Mucosa of rectum (tissue), 2 donors: ENCODE data around the gene ZNF280C.
"Not testable (repeated sequence)": the region's sequence is repeated elsewhere in the genome, so short reads cannot be mapped to it uniquely, and the experiment has no call there.

Source experiments
- H3K27ac ChIP-seq, 2 donors: one replicate each; pipeline ENCODE4 v1.7.0; 2013; ENCODE audit warnings: inconsistent platforms in 2 of 2, low read depth in 2 of 2, low read length in 2 of 2
- H3K27me3 ChIP-seq, 2 donors: one replicate each; pipeline ENCODE4 v1.7.0; 2013; ENCODE audit warnings: low read length in 2 of 2; ENCODE audit not compliant: control insufficient read depth in 2 of 2, insufficient read depth in 2 of 2
- H3K36me3 ChIP-seq, 2 donors: one replicate each; pipeline ENCODE4 v1.7.0; 2013; ENCODE audit warnings: low read length in 2 of 2; ENCODE audit not compliant: control insufficient read depth in 2 of 2, insufficient read depth in 2 of 2
- H3K4me1 ChIP-seq, 2 donors: one replicate each; pipeline ENCODE4 v1.7.0; 2013; ENCODE audit warnings: low read length in 2 of 2, mild to moderate bottlenecking in 1 of 2; ENCODE audit not compliant: control insufficient read depth in 2 of 2, insufficient read depth in 2 of 2
- H3K4me3 ChIP-seq, 2 donors: one replicate each; pipeline ENCODE4 v1.7.0; 2013; ENCODE audit warnings: low read length in 2 of 2
- H3K9ac ChIP-seq, 2 donors: one replicate each; pipeline ENCODE4 v1.7.0; 2013; ENCODE audit warnings: low read length in 2 of 2, low read depth in 1 of 2, mild to moderate bottlenecking in 1 of 2
- H3K9me3 ChIP-seq, 2 donors: one replicate each; pipeline ENCODE4 v1.7.0; 2013; ENCODE audit warnings: low read length in 2 of 2; ENCODE audit not compliant: control insufficient read depth in 2 of 2
- donor health status: healthy.
- donor health status: Normal muscosa, but diverticular disease.

ZNF280C gene

DNA sequence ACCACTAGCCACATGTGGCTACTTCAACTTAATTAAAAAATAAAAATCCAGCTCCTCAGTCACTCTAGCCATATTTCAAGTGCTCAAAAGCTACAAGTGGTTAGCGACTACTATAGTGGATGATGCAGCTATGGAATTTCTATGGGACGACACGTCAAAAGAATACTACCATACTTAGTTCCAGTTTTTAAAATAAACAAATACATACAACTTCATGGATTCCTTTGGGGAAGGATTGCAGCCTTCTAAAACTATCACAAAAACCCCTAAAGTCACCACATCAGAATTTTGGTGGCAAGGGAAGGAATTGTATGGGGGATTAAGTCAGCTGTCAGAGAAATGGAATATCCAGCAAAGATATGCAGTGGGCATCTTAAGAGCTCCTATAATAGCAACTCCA, 6.5 kb downstream of the ZNF280C start:
- Histone ChIP-seq H3K4me1 (no peaks in the 10 kb centered on the region), H3K4me3 (no peak overlapping the region), H3K9me3 (no peaks in the 10 kb centered on the region), H3K27ac (no peak overlapping the region), H3K27me3 (no peaks in the 10 kb centered on the region), H3K36me3 (no peaks in the 10 kb centered on the region), H3K9ac (no peak overlapping the region)

DNA sequence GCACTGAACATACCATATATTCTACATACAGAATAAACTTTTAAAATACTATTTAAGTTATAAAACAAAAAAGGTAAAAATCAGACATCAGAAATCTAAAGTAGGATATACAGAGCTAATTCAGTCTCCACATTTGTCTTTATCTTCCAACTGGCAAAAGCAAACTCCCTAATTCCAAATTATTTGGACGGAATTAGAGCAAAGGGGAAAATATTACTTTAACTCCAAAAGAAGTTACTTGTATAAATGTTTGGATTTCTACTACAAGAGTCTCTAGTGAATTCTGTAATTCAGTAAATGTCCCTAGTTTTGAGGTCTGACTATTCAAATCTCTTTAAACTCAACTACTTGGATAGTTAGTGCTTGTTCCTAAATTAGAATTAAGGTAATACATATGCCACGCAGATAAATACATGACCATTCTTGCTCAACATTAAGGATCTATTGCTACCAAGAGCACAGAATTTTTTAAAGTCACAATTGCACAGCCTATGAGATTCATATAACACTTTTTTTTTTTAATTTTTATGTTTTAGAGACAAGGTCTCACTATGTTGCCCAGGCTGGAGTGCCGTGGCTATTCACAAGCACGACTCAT, 7.3 kb downstream of the ZNF280C start:
- Histone ChIP-seq H3K36me3 (no peaks in the 10 kb centered on the region), H3K4me1 (no peaks in the 10 kb centered on the region), H3K27ac (no peak overlapping the region), H3K27me3 (no peaks in the 10 kb centered on the region), H3K9ac (no peak overlapping the region), H3K4me3 (no peak overlapping the region), H3K9me3 (no peaks in the 10 kb centered on the region)

DNA sequence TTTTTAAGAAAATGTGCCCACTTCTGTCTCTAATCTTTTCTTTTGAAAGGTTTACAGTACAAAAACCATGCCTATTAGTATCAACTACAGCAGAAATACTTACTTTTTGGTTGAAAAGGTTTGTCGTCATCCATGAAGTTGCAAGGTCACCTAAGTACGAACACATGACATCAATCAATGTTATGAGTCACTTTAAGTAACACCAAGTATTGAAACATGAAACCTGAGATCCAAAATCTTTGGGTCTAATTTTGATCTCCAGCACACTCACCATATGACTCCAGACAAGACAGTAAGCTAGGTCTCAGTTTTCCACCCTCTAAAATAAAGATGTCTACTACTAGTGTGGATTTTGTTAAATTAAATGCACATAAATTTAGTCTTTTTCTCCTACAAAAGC, 8.4 kb downstream of the ZNF280C start:
- no peaks in the 10 kb centered on the region for H3K36me3 ChIP-seq
- H3K27ac ChIP-seq, result no peak overlapping the region
- no peak overlapping the region for H3K9ac ChIP-seq
- H3K4me3 ChIP-seq, result no peak overlapping the region
- no peaks in the 10 kb centered on the region for H3K27me3 ChIP-seq
- H3K9me3 ChIP-seq, result no peaks in the 10 kb centered on the region
- H3K4me1 ChIP-seq, result no peaks in the 10 kb centered on the region

DNA sequence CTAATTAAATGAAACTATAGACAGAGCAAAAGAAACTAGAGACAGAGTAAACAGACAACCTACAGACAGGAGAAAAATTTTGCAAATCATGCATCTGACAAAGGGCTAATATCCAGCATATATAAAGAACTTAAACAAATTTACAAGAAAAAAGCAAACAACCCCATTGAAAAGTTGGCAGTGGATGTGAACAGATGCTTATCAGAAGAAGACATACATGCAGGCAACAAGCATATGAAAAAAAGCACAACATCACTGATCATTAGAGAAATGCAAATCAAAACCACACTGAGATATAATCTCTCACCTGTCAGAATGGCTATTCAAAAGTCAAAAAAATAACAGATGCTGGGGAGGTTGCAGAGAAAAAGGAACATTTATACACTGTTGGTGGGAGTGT, 14.8 kb downstream of the ZNF280C start:
- Histone ChIP-seq H3K4me1 (no peaks in the 10 kb centered on the region), H3K36me3 (no peaks in the 10 kb centered on the region), H3K27me3 (peaks cover 0 to 3% of the 10 kb centered on the region in 2 donors), H3K27ac (no peak overlapping the region), H3K4me3 (no peak overlapping the region), H3K9ac (no peak overlapping the region), H3K9me3 (no peaks in the 10 kb centered on the region)

DNA sequence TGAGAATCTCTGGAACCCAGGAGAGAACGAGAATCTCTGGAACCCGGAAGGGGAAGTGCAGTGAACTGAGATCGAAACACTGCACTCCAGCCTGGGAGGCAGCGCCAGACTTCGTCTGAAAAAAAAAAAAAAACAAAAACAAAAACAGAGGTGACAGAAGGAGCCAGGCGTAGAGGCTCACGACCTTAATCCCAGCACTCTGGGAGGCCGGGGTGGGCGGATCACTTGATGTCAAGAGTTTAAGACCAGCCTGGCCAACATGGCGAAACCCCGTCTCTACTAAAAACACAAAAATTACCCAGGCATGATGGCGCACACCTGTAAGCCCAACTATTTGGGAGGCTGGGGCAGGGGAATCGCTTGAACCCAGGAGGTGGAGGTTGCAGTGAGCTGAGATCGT, 17.0 kb downstream of the ZNF280C start:
- Histone ChIP-seq H3K9me3 (no peaks in the 10 kb centered on the region), H3K36me3 (no peaks in the 10 kb centered on the region)

DNA sequence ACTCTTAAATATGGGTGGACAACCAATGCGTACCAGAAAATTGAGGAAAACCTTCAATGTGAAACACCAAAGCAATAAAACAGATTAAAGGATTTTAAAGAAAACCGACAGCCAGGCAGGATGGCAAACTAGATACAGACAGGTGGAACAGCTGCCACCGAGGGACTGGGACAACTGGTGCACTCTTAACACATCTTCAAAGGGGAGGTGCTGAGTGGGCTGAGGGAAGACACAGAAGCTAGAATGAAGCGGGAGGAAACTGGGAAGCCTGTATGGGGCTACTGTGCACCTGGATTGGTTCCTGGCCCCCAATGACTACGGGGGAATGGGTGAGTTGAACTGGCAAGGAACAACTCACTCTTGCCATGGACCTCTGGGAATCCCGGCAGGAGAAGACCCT, 20.7 kb downstream of the ZNF280C start:
- H3K9me3 ChIP-seq, result no peaks in the 10 kb centered on the region
- H3K36me3 ChIP-seq, result no peaks in the 10 kb centered on the region
- H3K27me3 ChIP-seq, result peaks cover 0 to 3% of the 10 kb centered on the region in 2 donors
- no peak overlapping the region for H3K27ac ChIP-seq
- H3K4me3 ChIP-seq, result no peak overlapping the region
- no peak overlapping the region for H3K9ac ChIP-seq
- no peaks in the 10 kb centered on the region for H3K4me1 ChIP-seq

More for the DNA sequence above, 17.0 kb downstream of the ZNF280C start:
- Histone ChIP-seq H3K4me3 (no peak overlapping the region), H3K27me3 (peaks cover 0 to 3% of the 10 kb centered on the region in 2 donors), H3K27ac (no peak overlapping the region), H3K4me1 (no peaks in the 10 kb centered on the region), H3K9ac (no peak overlapping the region)

DNA sequence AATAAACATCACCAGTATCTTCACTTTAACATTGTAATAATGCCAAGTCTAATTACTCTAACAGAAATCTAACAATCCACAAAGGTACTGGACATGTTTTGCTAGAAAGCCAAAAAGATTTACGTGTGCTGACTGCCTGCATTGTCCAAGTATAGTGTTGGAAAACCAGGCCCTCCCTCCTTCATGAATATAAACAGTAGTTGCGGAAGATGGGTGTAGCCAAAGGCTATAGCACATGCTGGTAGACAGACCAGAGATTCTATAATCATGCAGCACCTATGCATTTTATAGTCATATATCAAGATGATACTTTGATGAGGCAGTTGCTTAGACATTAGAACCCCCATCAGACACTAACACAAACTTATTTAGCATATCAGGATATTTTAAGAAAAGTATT, 22.6 kb downstream of the ZNF280C start:
- Histone ChIP-seq H3K27me3 (peaks cover 0 to 3% of the 10 kb centered on the region in 2 donors), H3K9ac (no peak overlapping the region), H3K27ac (no peak overlapping the region), H3K9me3 (no peaks in the 10 kb centered on the region), H3K36me3 (peaks cover 0 to 4% of the 10 kb centered on the region in 2 donors), H3K4me1 (no peaks in the 10 kb centered on the region), H3K4me3 (no peak overlapping the region)

DNA sequence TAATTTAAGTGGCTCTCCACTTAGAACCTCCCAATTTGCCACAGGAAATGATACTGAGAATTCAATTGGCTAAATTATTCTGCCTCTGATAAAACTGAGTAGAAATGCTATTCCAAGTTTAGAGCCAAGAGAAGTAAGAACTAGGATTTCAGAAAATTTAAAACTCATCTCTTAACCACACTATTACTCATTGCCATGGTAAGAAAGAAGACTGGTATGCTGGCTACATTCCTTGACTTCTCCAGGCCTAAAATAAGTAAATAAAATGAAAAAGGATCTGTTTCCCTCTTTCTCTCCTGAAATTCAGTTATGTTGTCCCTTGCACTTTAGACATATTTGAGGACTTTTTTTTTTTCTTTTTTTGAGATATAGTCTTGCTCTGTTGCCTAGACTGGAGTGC, 23.3 kb downstream of the ZNF280C start:
- peaks cover 0 to 3% of the 10 kb centered on the region in 2 donors for H3K27me3 ChIP-seq
- no peak overlapping the region for H3K27ac ChIP-seq
- H3K4me3 ChIP-seq, result no peak overlapping the region
- H3K9me3 ChIP-seq, result no peaks in the 10 kb centered on the region
- H3K36me3 ChIP-seq, result peaks cover 0 to 4% of the 10 kb centered on the region in 2 donors
- H3K9ac ChIP-seq, result no peak overlapping the region
- no peaks in the 10 kb centered on the region for H3K4me1 ChIP-seq

DNA sequence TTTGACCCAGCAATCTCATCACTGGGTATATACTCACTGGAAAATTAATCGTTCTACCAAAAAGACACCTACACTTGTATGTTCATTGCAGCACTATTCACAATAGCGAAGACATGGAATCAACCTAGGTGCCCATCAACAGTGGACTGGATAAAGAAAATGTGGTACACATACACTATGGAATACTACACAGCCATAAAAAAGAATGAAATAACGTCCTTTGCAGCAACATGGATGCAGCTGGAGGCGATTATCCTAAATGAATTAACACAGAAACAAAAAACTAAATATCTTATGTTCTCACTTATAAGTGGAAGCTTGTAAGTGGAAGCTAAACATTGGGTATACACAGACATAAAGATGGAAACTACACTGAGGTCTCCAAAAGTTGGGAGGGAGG, 37.5 kb downstream of the ZNF280C start:
- H3K9ac ChIP-seq, H3K4me3 ChIP-seq, H3K9me3 ChIP-seq, H3K27me3 ChIP-seq, H3K4me1 ChIP-seq, H3K27ac ChIP-seq, H3K36me3 ChIP-seq: not testable (repeated sequence)

DNA sequence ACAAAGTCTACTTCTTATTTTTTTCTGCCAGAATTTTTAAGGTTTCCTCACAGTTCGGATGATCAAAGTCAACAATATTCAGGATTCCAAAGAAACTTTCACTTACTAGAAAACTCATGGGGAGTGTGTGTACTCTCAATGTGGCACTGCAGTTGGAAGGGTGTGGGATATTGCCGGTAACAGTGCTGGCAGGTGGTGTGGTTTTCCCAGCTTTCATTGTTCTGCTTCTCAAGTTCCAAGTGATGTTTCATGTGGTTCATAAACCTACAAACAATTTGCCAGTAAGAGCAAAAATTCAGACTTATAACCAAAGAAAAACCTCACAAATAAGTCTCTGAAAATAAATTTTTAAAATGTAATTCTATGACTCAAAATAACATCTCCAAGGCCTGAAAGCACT, 39.8 kb downstream of the ZNF280C start:
- Histone ChIP-seq H3K9ac (no peak overlapping the region), H3K36me3 (peaks cover 0 to 8% of the 10 kb centered on the region in 2 donors), H3K27ac (no peak overlapping the region), H3K27me3 (peaks cover 0 to 4% of the 10 kb centered on the region in 2 donors), H3K4me3 (no peak overlapping the region), H3K9me3 (no peaks in the 10 kb centered on the region), H3K4me1 (no peaks in the 10 kb centered on the region)

DNA sequence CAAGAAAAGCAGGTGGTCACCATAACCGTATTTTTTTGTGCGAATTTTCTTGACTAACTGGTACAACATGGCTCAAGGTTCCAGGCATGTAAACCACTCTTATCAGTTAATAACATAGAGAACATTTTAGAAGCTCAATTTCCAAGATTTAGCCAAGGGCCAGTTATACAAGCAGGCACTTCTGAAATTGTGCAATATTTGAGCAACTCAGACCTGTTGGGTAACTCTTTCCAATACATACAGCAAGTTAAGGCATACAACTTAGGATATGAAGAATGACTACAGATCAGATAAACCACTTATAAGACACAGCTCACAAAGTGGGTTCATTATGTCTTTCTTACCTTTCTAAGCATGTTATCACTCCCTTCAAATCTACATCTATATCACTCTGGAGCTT, 43.9 kb downstream of the ZNF280C start:
- H3K4me3 ChIP-seq, result no peak overlapping the region
- no peaks in the 10 kb centered on the region for H3K9me3 ChIP-seq
- peaks cover 0 to 4% of the 10 kb centered on the region in 2 donors for H3K27me3 ChIP-seq
- H3K4me1 ChIP-seq, result no peaks in the 10 kb centered on the region
- H3K36me3 ChIP-seq, result peaks cover 0 to 8% of the 10 kb centered on the region in 2 donors
- H3K9ac ChIP-seq, result no peak overlapping the region
- no peak overlapping the region for H3K27ac ChIP-seq
